ENCODE measurements around the gene TNF.
"Not testable (repeated sequence)": the region's sequence is repeated elsewhere in the genome, so short reads cannot be mapped to it uniquely, and the experiment has no call there.

TNF gene

DNA sequence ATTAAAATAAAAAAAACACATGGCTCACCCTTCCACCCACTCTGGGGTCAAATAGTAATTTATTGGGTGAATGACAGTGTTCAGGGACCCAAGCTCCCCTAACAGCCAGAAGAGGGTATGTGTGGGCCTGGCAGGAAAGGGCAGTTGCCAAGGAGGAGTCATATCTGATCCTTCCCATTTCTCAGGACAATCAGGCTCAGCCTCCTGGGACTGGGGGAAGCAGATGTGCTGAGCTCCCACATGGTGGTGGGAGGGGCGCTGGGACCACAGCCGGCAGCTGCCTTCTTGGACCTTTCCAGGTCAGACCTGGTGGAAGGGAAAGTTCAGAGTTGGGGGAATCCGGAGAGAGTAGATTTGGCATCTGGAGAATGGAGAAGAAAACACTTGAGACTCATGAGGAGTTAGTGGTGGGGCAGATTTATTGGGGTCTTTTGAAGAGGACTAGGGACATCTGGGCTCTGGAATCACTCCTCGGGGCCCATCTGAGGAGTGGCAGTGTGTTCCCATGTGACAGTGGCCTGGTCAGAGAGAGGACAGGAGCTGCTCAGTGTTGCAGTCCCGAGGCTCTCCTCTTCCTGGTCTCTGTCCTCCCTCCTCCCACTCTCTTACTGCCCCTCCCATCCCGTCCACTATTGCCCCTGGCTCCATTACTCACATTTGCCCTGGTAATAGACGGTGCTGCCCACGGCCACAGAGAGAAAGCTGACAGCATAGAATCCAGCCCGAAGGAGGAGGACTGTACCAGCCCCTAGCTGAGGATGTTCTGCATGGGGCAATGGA, 13.7 kb downstream of the TNF start:
- no peak for DNase-seq

DNA sequence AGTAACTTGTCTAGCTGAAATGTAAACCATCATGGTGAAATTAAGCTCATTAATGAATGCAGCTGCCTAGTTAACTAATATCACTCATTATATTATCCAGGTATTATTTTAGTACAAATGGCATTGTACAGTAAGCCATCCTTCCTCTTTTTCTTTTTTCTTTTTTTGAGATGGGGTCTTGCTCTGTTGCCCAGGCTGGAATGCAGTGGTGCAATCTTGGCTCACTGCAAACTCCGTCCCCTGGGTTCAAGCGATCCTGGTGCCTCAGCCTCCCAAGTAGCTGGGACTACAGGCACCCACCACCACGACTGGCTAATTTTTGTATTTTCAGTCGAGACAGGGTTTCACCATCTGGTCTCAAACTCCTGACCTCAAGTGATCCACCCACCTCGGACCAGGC, 15.3 kb downstream of the TNF start:
- not testable (repeated sequence) for DNase-seq

DNA sequence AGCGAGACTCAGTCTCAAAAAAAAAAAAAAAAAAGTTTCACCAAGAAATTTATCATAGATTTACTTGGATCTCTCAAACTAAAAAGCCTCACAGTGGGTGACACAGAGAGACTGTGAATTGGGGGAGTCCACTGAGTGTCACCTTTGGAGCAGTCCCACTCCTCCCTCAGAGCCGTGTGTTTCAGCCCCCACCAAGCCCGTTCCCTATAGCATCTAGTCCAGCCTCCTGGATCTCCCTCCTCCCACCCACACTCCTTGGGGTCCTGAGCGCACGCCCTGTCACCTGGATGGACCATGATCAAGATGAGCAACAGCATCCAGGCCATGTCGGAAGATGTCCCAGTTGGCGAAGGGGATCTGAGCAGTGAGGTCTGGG, 17.0 kb downstream of the TNF start:
- no peak for DNase-seq

DNA sequence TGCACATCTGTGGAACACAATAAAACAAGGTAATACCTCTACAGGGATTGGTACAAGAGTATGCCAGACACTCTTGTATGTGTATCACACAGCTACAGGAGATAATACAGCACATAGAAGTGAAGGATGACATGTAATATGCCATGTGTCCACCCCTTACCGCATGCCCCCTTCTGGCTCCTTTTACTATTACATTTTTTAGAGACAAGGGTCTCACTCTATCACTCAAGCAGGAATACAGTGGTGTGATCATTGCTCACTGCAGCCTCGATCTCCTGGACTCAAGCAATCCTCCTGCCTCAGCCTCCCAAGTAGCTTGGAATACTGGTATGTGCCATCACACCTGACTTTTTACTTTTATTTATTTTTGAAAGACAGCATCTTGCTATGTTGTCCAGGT, 21.6 kb downstream of the TNF start:
- no peak for DNase-seq

DNA sequence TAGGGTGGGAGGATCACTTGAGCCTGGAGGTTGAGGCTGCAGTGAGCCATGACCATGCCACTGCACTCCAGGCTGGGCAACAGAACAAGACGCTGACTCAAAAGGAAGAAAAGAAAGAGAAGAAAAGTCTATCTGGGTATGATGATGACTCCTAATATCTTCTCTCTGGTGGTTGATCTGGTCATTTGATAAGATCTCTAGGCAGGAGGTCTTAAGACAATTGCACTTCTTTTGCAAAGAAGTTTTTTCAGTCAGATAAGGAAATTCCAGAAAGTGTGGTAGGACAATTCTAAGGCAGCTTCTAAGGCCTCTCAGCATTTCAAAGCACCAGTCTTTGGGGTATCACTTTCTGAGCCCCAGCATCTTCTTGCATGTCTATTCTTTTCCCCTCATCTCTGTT, 32.0 kb downstream of the TNF start:
- no peak for DNase-seq

DNA sequence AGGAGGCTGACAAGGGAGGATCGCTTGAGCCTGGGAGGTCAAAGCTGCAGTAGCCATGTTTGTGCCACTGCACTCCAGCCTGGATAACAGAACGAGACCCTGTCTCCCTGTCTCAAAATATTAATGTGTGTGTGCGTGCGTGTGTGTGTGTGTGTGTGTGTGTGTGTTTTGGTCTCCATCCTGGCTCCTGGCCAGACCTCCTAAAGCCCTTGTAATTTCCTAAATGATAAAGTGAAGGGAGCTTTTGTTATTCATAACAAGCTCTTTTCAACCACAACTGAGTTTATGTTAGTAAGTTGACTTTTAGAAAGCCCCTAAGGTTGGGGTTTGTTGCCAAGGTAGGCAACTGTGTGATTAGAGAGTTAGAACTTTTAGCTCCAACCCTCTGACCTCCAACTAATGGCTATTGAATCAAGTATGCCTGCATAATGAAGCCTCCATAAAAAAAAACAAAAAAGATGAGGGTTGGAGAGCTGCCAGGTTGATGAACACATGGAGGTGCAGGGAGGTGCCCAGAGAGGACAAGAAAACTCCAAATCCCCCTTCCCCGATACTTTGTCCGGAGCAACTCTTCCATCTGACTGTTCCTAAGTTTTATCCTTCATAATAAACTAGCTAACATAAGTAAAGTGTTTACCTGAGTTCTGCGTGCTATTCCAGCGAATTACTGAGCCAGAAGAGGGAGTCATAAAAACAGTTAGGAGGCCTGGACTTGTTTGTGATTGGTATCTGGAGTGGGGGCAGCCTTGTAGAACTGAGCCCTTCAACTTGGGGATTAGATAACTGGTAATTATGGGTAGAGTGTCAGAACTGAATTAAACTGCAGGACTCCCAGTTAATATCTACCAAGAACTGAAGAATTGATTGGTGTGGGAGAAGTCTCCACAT, 34.4 kb downstream of the TNF start:
- no peak for DNase-seq

DNA sequence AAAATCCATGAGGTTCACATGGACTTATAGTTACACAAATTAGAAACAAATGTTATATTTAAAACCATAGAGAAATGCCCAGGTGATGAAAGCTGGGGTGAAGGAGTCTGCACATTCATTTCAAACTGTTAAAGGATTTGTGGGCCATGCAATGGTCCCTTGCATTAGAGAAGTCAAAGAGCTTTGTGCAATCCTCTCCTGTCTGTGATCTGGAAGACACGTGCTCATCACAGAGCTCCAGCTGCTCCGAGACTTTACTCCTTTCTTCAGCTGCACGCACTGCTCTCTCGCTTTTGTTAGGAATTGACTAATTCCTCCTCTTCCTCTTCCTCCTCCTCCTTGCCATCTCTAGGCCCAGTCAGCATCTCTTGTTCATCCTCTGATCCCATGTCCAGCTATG, 35.6 kb downstream of the TNF start:
- no peak for DNase-seq

DNA sequence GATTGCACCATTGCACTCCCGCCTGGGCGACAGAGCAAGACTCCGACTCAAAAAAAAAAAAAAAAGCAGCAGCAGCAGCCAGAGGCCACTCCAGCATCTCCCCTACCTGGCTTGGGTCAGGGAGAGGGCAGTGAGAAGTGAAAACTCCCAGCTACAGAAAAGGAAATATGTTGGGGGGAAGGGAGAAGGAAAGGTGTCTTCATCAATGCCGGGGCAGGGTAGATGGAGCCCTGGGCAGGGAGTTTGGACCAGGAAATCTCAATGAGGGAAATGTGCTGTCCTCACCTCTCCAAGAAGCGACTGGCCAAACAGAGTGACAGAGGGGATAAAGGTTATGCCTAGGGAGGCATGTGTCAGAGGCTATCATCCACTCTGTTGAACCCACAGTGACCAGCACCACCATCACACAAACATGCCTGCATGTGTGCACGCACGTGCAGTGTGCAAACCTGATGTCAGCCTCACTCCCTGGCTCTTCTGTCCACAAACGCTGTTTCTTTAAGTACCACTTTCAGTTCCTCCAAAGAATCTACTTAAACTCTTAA, 38.8 kb downstream of the TNF start:
- DNase-seq, result no peak

DNA sequence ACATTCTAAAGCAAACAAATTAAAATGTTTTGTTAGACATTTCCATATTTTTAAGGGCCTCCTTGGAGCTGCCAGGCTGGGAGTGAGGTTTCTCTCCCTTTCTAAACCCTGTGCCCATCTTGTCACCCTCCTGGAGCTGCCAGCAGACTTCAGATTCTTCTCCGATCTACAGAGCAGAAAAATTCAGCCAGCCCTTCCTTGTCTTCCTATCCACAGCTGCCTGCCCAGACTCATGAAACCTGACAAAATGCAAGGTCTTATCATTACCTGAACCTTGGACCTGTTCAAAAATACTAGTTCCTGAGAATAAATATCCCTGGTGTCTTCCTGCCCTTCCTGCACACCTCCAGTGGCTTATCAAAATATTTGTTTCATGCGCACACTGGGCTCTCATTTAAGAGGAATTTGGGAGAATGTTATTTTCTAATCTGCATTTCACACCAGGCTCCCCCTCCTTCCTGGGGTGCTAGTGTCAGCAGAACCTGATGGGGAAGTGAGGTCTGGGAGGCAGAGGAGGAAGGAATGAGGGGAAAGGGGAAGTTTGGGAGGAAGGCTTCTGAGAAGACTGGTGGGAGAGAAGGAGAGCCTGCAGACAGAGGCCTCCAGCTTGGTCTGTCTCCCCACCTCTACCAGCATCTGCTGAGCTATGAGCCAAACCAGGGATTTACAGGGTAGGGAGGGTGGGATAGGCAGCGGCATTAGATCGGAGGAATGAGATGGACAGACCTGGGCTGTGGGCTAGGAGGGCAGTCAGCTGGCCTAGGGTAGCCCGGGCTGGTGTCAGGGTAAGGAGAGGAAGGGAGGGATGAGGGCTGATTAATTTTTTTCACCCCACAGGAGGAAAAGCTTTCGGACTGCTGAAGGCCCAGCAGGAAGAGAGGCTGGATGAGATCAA, 39.6 kb downstream of the TNF start, which contains the start of gene AIF1:
AIF1 (plus strand) TSS at position 551 of the 895 bp plus-strand sequence; CDS start at position 647, 96 bp downstream.
- DNase-seq, result no peak

DNA sequence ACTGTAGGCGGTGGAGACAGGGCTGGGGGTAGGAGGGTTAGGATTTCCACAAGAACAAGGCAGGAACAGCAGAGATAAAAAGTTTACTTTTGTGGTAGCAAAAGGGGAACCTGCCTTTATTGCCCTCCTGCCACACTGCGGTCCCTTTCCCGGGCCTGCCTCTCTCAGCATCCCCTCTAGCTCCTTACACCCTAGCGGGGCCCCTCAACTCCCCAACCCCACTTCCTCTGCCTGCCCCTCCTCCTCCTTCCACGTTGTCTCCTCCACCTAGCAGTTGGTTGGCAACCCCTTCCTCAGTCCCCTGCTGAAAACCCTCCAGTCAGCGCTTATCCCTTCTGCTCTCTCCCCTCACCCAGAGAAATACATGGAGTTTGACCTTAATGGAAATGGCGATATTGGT, 40.4 kb downstream of the TNF start:
- DNase-seq, result no peak

DNA sequence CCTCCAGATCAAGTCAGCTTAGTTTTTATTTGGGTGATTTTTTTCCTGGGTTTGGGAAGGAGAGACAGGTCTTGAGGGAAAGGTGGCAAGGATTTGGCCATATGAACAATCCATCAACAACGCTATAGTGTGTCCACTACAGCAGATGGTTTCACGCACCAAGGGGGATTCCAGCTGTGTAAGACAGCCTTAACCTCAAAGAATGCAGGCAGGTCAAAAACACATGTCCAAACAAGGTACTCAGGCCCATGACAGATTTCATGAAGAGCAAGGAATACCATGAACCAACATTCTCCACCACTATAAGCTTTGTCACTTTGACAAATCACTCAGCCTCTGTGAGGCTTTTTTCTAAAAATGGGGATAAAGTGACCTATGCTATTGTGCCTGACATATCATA, 41.6 kb downstream of the TNF start:
- DNase-seq, result no peak

DNA sequence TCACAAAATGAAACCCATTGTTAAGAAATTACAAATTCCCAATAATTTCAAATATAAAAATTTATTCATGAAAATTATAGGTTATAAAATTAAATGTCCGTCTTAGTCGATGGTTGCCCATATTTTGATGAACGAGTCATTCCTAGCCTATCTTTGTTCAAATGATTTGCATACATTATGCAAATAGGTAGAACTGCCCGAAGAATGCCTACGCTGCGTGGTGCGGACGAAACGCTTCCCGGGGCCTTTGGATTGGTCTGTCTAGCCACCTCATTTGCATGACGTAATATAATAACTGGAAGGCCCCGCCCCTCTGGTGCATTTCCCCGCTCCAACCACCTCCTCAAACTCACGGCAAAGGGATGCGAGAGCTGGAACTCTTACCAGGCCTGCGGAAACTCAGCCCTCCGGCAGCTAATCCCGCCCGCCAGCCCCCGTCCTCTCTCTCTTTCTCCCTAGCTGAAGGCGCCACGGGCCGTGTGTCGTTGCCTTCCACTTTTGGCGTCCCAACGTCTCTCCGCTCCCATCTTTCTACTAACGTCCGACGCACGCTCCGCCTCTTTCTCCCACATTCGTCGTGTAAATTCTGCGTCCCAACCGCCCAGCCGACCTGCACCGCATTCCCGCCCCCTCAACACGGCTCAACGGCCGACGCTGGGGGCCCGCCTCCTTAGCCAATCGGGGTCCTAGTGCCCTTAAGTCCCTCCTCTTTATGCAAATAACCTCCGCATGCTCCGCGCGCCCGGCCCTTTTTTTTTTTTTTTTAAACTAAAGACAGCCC, 44.6 kb downstream of the TNF start:
- peak; percentile 95 for DNase-seq

DNA sequence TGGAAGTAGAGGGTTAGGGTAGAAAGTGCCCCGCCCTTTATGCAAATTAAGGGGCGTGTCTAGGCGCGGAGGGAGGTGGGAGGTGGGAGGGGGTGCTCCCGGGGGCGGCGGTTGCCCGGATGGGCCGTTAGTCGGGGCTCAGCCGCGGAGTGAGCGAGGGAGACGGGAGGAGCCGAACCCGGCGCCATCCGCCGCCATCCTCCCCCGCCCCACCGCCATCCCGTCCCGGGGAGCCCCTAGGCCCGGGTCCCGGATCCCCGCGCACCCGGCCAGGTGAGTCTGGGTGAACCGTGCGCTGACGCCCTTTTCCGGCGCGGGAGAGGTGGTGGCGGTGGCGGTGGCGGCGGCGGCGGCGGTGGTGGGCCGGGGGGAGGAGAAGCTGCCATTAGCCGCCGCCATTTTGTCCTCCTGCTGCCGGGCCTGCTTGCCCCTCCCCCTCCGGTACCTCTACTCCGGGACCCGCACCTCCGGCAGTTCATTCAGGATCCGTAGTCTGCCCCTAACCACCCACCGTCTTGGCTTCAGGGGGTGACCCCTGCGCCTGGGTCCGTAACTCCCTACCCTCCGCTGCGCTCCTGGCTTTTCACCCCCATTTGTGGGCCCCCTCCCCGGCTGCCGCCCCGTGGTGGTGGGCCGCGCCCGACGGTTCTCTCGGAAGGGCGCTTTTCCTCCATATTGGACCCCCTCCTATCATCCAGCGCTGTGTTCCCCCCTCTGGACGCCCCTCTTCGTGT, 45.4 kb downstream of the TNF start, which contains the start of gene PRRC2A:
PRRC2A (plus strand) TSS at position 130 of the 734 bp plus-strand sequence. CDS start 2,075 bp downstream, outside the sequence.
- DNase-seq, result no peak

DNA sequence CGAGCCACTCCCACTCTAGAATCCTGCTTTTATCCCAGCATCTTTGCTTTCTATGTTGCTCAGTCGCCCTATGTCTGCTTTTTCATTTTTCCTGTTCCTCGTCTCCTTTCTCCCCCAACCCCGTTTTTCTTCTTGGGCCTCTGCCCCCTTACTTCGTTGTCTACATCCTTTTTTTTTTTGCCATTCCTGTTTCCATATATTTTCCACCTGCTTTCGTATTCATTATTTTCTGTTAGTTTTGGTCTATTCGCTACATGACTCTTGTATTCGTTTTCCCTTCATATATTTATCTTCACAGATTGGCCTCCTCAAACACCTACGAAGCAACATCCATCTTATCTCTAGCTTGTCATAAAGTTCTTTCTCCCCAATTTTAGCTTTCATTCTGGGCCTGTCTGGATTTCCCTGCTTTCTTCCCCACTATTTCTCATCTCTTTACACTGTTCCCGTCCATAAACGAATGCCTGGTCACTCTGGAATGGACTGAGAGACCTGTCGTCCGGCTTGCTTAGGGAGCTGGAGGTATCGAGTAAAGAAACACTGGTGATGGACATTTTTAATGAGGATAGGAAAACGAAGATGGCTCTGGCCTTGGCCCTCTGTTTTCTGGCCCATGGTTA, 46.1 kb downstream of the TNF start:
- DNase-seq, result no peak

DNA sequence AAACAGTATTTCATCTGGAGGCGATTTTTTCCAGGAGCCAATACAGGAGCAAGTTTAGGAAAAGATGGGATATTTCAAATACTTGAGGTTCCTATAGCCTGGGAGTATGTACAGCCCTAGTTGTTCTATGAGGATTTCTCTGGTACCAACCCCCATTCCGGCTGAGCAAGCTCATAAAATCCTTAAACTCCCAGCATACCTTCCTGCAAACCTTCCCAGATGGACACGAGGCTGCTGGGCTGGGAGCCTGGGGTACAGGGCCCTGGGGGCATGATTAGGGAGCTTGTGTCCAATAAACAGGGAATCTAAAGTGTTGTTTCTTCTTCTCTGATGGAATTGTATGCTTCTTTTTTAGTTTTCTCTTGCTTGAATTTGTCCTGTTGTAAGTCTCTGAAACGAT, 46.6 kb downstream of the TNF start:
- no peak for DNase-seq

DNA sequence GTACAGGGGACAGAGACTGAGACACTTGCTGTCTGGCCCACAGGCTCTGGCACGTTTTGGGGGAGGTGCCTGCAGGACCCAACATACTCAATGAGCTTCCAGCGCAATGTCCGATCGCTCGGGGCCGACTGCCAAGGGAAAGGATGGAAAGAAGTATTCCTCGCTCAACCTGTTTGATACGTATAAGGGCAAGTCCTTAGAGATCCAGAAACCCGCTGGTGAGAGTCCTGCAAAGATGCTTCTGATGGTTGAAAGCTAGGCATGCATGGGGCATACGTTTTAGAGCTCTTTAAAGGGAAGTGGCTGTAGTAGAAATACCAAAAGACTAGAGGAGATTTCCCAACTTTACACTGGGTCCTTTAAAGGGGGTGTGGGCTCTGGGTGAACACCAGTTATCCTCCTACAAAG, 47.3 kb downstream of the TNF start:
- no peak for DNase-seq

DNA sequence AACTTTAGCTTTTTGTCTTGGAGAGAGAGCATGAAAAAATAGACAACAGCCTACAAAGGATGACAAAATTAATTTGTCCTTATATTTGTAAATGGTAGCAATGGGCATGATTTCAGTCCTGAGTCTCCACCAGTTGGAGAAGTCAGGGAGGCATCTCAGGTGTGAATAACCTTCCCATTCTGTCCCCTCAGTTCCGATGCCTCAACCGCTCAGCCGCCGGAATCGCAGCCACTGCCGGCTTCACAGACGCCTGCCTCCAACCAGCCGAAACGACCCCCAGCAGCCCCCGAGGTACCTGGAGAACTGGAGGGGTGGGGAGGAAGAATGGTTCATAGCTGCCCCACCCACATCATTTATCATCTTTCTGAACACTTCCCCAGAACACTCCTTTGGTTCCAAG, 48.7 kb downstream of the TNF start:
- no peak for DNase-seq

DNA sequence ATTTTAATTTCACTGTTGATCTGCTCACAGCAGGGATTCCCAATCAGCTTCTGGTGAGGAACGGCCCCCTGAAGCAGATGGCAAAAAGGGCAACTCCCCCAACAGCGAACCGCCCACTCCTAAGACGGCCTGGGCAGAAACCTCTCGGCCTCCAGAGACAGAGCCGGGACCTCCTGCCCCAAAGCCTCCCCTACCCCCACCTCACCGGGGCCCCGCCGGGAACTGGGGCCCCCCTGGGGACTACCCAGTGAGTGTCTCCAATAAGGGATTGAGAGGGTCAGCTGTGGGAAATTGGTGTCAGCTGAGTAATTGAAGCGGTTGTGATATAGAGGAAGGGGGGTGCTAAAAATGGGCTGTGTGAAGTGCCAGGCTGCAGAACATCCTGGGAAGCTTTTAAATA, 51.6 kb downstream of the TNF start:
- DNase-seq, result no peak

DNA sequence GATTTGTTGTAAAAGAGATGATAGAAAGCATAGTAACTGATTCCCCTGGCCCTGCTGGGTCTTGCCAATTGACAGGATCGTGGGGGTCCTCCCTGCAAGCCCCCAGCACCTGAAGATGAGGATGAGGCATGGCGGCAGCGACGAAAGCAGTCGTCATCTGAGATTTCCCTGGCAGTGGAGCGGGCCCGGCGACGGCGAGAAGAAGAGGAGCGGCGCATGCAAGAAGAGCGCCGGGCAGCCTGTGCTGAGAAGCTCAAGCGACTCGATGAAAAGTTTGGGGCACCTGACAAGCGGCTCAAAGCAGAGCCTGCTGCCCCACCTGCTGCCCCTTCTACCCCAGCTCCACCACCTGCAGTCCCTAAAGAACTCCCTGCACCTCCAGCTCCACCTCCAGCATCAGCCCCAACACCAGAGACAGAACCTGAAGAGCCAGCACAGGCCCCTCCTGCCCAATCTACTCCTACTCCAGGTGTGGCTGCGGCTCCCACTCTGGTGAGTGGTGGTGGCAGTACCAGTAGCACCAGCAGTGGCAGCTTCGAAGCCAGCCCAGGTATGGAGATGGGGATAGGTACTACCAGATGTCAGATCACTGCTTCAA, 52.4 kb downstream of the TNF start:
- no peak for DNase-seq
